HEK293 (cell line): ENCODE measurements around the gene DEUP1.

Experiments used
- CTCF ChIA-PET: fragments of 350-600 bp; formaldehyde crosslinking; extraction: SDS; loops from one replicate; lab custom pipeline; 2021; ENCODE audit warnings: antibody characterized with exemption; lab: Yijun Ruan, JAX
- POLR2A ChIA-PET: fragments of 300-600 bp; formaldehyde crosslinking; extraction: SDS; loops from one replicate; lab custom pipeline; 2020; ENCODE audit warnings: antibody characterized with exemption, inconsistent platforms; lab: Yijun Ruan, JAX
- H3K27ac ChIP-seq: fragments of 200-500 bp; sonication (Bioruptor generic); 2 replicates; pipeline ENCODE4 v1.5.1; 2014; ENCODE audit warnings: low read depth, low read length, control low read depth, inconsistent platforms; ENCODE audit errors: extremely low read depth
- H3K36me3 ChIP-seq, 2 experiments: fragments of 200-500 bp in 1 of 2; sonication (Bioruptor generic) in 1 of 2; 1 replicate in 1 of 2; 2 replicates in 1 of 2; pipeline ENCODE4 v1.5.1; 2014 to 2017; ENCODE audit warnings: inconsistent platforms in 2 of 2, low read length in 2 of 2; ENCODE audit not compliant: control insufficient read depth in 2 of 2, insufficient read depth in 1 of 2
- H3K4me1 ChIP-seq: fragments of 200-500 bp; sonication (Bioruptor generic); 2 replicates; pipeline ENCODE4 v1.5.1; 2014; ENCODE audit warnings: mild to moderate bottlenecking, low read length, inconsistent platforms; ENCODE audit not compliant: control insufficient read depth, insufficient read depth
- H3K4me3 ChIP-seq: 2 replicates; pipeline ENCODE4 v1.5.1; 2011; ENCODE audit warnings: low read depth, mild to moderate bottlenecking, control low read depth, low read length, moderate library complexity
- H3K9me3 ChIP-seq: fragments of 200-500 bp; sonication (Bioruptor generic); 2 replicates; pipeline ENCODE4 v1.5.1; 2014; ENCODE audit warnings: low read depth, low read length, inconsistent platforms; ENCODE audit not compliant: control insufficient read depth, insufficient read depth
- CTCF ChIP-seq: fragments of 450-650 bp; formaldehyde crosslinking; IDR thresholded peaks from 2 replicates; pipeline ENCODE4 v1.5.1; 2016; ENCODE audit warnings: missing biosample characterization, missing genetic modification characterization
- EGR2 ChIP-seq: fragments of 450-650 bp; formaldehyde crosslinking; IDR thresholded peaks from 2 replicates; pipeline ENCODE4 v1.5.1; 2016; ENCODE audit warnings: low read depth, missing biosample characterization, missing genetic modification characterization
- ELK4 ChIP-seq: IDR thresholded peaks from 2 replicates; pipeline ENCODE4 v1.6.1; 2011; ENCODE audit warnings: mild to moderate bottlenecking, low read depth, low read length, borderline replicate concordance
- KLF16 ChIP-seq: fragments of 450-650 bp; formaldehyde crosslinking; IDR thresholded peaks from 2 replicates; pipeline ENCODE4 v1.5.1; 2017; ENCODE audit warnings: missing biosample characterization, missing genetic modification characterization
- MEIS1 ChIP-seq: sonication (generic); formaldehyde crosslinking; IDR thresholded peaks from 2 replicates; pipeline ENCODE4 v1.8.1; 2022; ENCODE audit warnings: missing genetic modification reagents, mild to moderate bottlenecking, borderline replicate concordance
- OSR2 ChIP-seq: fragments of 450-650 bp; formaldehyde crosslinking; IDR thresholded peaks from 2 replicates; pipeline ENCODE4 v1.5.1; 2016; ENCODE audit warnings: missing biosample characterization, missing genetic modification characterization
- YY2 ChIP-seq: fragments of 450-650 bp; formaldehyde crosslinking; IDR thresholded peaks from 2 replicates; pipeline ENCODE4 v1.5.1; 2016; ENCODE audit warnings: missing biosample characterization, missing genetic modification characterization
- ZBTB7A ChIP-seq: fragments of 450-650 bp; formaldehyde crosslinking; IDR thresholded peaks from 2 replicates; pipeline ENCODE4 v1.5.1; 2016; ENCODE audit warnings: low read depth, missing biosample characterization, missing genetic modification characterization
- ZFHX2 ChIP-seq: fragments of 450-650 bp; formaldehyde crosslinking; conservative IDR thresholded peaks from 2 replicates; pipeline ENCODE4 v1.5.1; 2016; ENCODE audit warnings: missing biosample characterization, missing genetic modification characterization
- ZNF133 ChIP-seq: fragments of 450-650 bp; formaldehyde crosslinking; IDR thresholded peaks from 2 replicates; pipeline ENCODE4 v1.5.1; 2016; ENCODE audit warnings: missing biosample characterization, missing genetic modification characterization
- ZNF19 ChIP-seq: fragments of 450-650 bp; formaldehyde crosslinking; IDR thresholded peaks from 2 replicates; pipeline ENCODE4; 2016; ENCODE audit warnings: missing biosample characterization, missing genetic modification characterization, low read depth
- ZNF202 ChIP-seq: fragments of 450-650 bp; formaldehyde crosslinking; IDR thresholded peaks from 2 replicates; pipeline ENCODE4 v1.5.1; 2016; ENCODE audit warnings: missing biosample characterization, missing genetic modification characterization, borderline replicate concordance
- ZNF211 ChIP-seq: fragments of 450-650 bp; formaldehyde crosslinking; IDR thresholded peaks from 2 replicates; pipeline ENCODE4 v1.5.1; 2016; ENCODE audit warnings: low read depth, missing biosample characterization, missing genetic modification characterization
- ZNF214 ChIP-seq: fragments of 450-650 bp; formaldehyde crosslinking; IDR thresholded peaks from 2 replicates; pipeline ENCODE4 v1.5.1; 2017; ENCODE audit warnings: missing biosample characterization, mild to moderate bottlenecking, missing genetic modification characterization, borderline replicate concordance
- ZNF24 ChIP-seq: fragments of 450-650 bp; formaldehyde crosslinking; IDR thresholded peaks from 2 replicates; pipeline ENCODE4 v1.5.1; 2016; ENCODE audit warnings: missing biosample characterization, missing genetic modification characterization
- ZNF366 ChIP-seq: fragments of 450-650 bp; formaldehyde crosslinking; conservative IDR thresholded peaks from 2 replicates; pipeline ENCODE4 v1.5.1; 2016; ENCODE audit warnings: missing biosample characterization, missing genetic modification characterization
- ZNF404 ChIP-seq: fragments of 450-650 bp; formaldehyde crosslinking; IDR thresholded peaks from 2 replicates; pipeline ENCODE4 v1.5.1; 2017; ENCODE audit warnings: missing biosample characterization, missing genetic modification characterization
- ZNF501 ChIP-seq: fragments of 450-650 bp; formaldehyde crosslinking; IDR thresholded peaks from 2 replicates; pipeline ENCODE4 v1.5.1; 2016; ENCODE audit warnings: missing biosample characterization, missing genetic modification characterization
- ZNF510 ChIP-seq: fragments of 450-650 bp; formaldehyde crosslinking; IDR thresholded peaks from 2 replicates; pipeline ENCODE4 v1.5.1; 2018; ENCODE audit warnings: mild to moderate bottlenecking, missing genetic modification characterization, missing biosample characterization; ENCODE audit not compliant: insufficient replicate concordance
- ZNF521 ChIP-seq: fragments of 450-650 bp; formaldehyde crosslinking; IDR thresholded peaks from 2 replicates; pipeline ENCODE4 v1.5.1; 2017; ENCODE audit warnings: missing biosample characterization, mild to moderate bottlenecking, missing genetic modification characterization
- ZNF600 ChIP-seq: fragments of 450-650 bp; formaldehyde crosslinking; IDR thresholded peaks from 2 replicates; pipeline ENCODE4 v1.5.1; 2016; ENCODE audit warnings: missing biosample characterization, missing genetic modification characterization
- ZNF747 ChIP-seq: fragments of 450-650 bp; formaldehyde crosslinking; IDR thresholded peaks from 2 replicates; pipeline ENCODE4 v1.5.1; 2016; ENCODE audit warnings: missing biosample characterization, missing genetic modification characterization
- ZNF830 ChIP-seq: fragments of 450-650 bp; IDR thresholded peaks from 2 replicates; pipeline ENCODE4 v1.5.0; 2018; ENCODE audit warnings: missing biosample characterization, missing genetic modification characterization, low read depth, mild to moderate bottlenecking, moderate library complexity
- ZNF837 ChIP-seq: fragments of 450-650 bp; formaldehyde crosslinking; IDR thresholded peaks from 2 replicates; pipeline ENCODE4 v1.5.1; 2016; ENCODE audit warnings: missing biosample characterization, missing genetic modification characterization
- ZXDB ChIP-seq: fragments of 450-650 bp; formaldehyde crosslinking; IDR thresholded peaks from 2 replicates; pipeline ENCODE4 v1.5.1; 2016; ENCODE audit warnings: missing biosample characterization, missing genetic modification characterization

DEUP1 gene

GRCh38 chr11:93444617-93445073, 114.1 kb downstream of the DEUP1 start:
- H3K4me3 ChIP-seq, result no peak overlapping the region
- ChIA-PET CTCF (interaction anchor here (0.7 kb wide), 1 partner anchor 122 kb away, joined by 3 read pairs; no protein-coding TSS in a partner anchor), POLR2A (interaction anchor here (1.0 kb wide), 1 partner anchor 217 kb away, joined by 3 read pairs; the partner anchor contains the start of gene CEP295)
- no peaks in the 10 kb centered on the region for H3K9me3 ChIP-seq
- H3K27ac ChIP-seq, result no peak overlapping the region
- no peaks in the 10 kb centered on the region for H3K4me1 ChIP-seq
- TF ChIP-seq ZNF211 (tag by site-specific recombination) (no peak), OSR2 (tag by site-specific recombination) (no peak), ZXDB (no peak), ZNF837 (tag by site-specific recombination) (no peak), ZNF521 (tag by site-specific recombination) (no peak), ZNF202 (tag by site-specific recombination) (no peak), ZNF501 (tag by site-specific recombination) (no peak), ZFHX2 (peak; percentile 79), CTCF (tag by site-specific recombination) (no peak), YY2 (tag by site-specific recombination) (no peak), MEIS1 (no peak), ZNF214 (tag by site-specific recombination) (no peak), EGR2 (tag by site-specific recombination) (peak; percentile 86)
- no peaks in the 10 kb centered on the region for H3K36me3 ChIP-seq

- CTCF ChIA-PET, result no interaction called here
- Histone ChIP-seq H3K4me3 (no peak overlapping the region), H3K36me3 (no peaks in the 10 kb centered on the region), H3K9me3 (no peaks in the 10 kb centered on the region), H3K4me1 (no peaks in the 10 kb centered on the region), H3K27ac (no peak overlapping the region)
- POLR2A ChIA-PET, result no interaction called here
- TF ChIP-seq ZNF747 (tag by site-specific recombination) (no peak), ZNF366 (no peak), ZNF510 (no peak), ZNF404 (tag by site-specific recombination) (no peak), ZNF214 (tag by site-specific recombination) (no peak), ZBTB7A (tag by site-specific recombination) (no peak), ELK4 (no peak), KLF16 (tag by site-specific recombination) (no peak), ZNF521 (tag by site-specific recombination) (no peak), ZNF133 (tag by site-specific recombination) (no peak), ZNF830 (tag by site-specific recombination) (no peak), MEIS1 (no peak), ZNF600 (tag by site-specific recombination) (no peak), ZNF24 (tag by site-specific recombination) (no peak), ZNF19 (no peak)
Observed at GRCh38 chr11:93458286-93458685, 127.7 kb downstream of the DEUP1 start.
